ENCODE measurements around the gene CFLAR. TPM values are rescaled to one million over a fixed set of nuclear protein-coding genes. Genes with fewer than 3 reads are reported as not detected.

Gene CFLAR
- total and polyA plus RNA-seq, 2 of the 13 experiments (the other 11 are each of a cell fraction or from before 2014, with no cell fraction given): 43.8 to 92.1 TPM

- TF ChIP-seq AKNA (CRISPR knock-in tag; IDR thresholded peaks at IDR 0.05; ENCODE audit: borderline replicate concordance) (peak; percentile 11; the same call in 1 of the 2 replicates), PRDM10 (CRISPR knock-in tag; IDR thresholded peaks at IDR 0.05; ENCODE audit: low read depth) (0 out of 2 replicates have a peak, but pooled peaks have one; percentile 32), CREB1 (IDR thresholded peaks at IDR 0.05) (0 out of 2 replicates have a peak, but pooled peaks have one; percentile 9), CREB1 (CRISPR knock-in tag; IDR thresholded peaks at IDR 0.05) (no peak), KLF16 (CRISPR knock-in tag; IDR thresholded peaks at IDR 0.05) (peak in 1 of 2 experiments; percentile 82; a peak in 1 of 4 replicates), SP4 (CRISPR knock-in tag; IDR thresholded peaks at IDR 0.05) (peak; percentile 29; the same call in 1 of the 2 replicates), ZBTB26 (CRISPR knock-in tag; IDR thresholded peaks at IDR 0.05; ENCODE audit: borderline replicate concordance) (peak; percentile 18; the same call in 1 of the 2 replicates), MBNL3 (CRISPR knock-in tag; conservative IDR thresholded peaks at IDR 0.05) (no peak), ZBTB3 (CRISPR knock-in tag; IDR thresholded peaks at IDR 0.05; ENCODE audit: borderline replicate concordance, low read depth) (peak; percentile 44; the same call in 1 of the 2 replicates), ZFP82 (CRISPR knock-in tag; IDR thresholded peaks at IDR 0.05; ENCODE audit: borderline replicate concordance) (peak; percentile 93; the same call in 1 of the 2 replicates), MED1 (CRISPR knock-in tag; IDR thresholded peaks at IDR 0.05) (peak; percentile 87), ZNF710 (CRISPR knock-in tag; IDR thresholded peaks at IDR 0.05; ENCODE audit: borderline replicate concordance) (no peak; the same call in 1 of the 2 replicates), ZNF790 (CRISPR knock-in tag; IDR thresholded peaks at IDR 0.05; ENCODE audit: borderline replicate concordance) (no peak), FIP1L1 (IDR thresholded peaks at IDR 0.05; ENCODE audit: borderline replicate concordance, insufficient read depth, low read depth, low read length) (no peak; the same call in 1 of the 2 replicates), NR3C1 (CRISPR knock-in tag; IDR thresholded peaks at IDR 0.05) (no peak)
Measured at GRCh38 chr2:201116115-201116958, at the start of gene CFLAR (continued).
